ENCODE results near the gene ZNF638.

ZNF638 gene

GRCh38 chr2:71337776-71338175 is 6.2 kb downstream of the ZNF638 start:
- no peak for DNase-seq

GRCh38 chr2:71339685-71340084 is 8.1 kb downstream of the ZNF638 start:
- no peak for DNase-seq

GRCh38 chr2:71340176-71340575 is 8.6 kb downstream of the ZNF638 start:
- DNase-seq, result no peak

GRCh38 chr2:71341645-71342044 is 10.1 kb downstream of the ZNF638 start:
- DNase-seq, result no peak

GRCh38 chr2:71346065-71346464 is 14.5 kb downstream of the ZNF638 start:
- no peak for DNase-seq

- no peak for DNase-seq
Observed at GRCh38 chr2:71347517-71347916, 15.9 kb downstream of the ZNF638 start.

- DNase-seq, result no peak
Observed at GRCh38 chr2:71348302-71348701, 16.7 kb downstream of the ZNF638 start.

DNA sequence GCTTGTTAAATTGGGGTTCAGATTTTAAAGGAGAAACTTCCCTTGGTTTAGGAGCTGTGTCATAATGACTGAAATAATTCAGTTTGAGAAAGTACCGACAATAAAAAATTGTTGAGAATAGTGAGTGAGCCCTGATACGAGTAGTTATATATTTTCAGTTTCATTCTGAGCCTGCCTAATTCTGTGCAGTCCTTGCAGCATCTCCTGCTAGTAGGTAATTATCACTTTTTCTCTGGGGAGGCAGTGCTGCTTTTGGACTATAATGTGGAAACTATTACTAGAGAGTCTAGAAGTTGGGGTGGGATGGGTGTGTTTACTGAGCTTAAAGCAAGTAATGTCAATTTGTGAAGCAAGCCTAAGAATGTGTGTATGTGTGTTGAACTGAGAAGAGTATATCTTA is 21.7 kb downstream of the ZNF638 start:
- DNase-seq, result no peak

DNA sequence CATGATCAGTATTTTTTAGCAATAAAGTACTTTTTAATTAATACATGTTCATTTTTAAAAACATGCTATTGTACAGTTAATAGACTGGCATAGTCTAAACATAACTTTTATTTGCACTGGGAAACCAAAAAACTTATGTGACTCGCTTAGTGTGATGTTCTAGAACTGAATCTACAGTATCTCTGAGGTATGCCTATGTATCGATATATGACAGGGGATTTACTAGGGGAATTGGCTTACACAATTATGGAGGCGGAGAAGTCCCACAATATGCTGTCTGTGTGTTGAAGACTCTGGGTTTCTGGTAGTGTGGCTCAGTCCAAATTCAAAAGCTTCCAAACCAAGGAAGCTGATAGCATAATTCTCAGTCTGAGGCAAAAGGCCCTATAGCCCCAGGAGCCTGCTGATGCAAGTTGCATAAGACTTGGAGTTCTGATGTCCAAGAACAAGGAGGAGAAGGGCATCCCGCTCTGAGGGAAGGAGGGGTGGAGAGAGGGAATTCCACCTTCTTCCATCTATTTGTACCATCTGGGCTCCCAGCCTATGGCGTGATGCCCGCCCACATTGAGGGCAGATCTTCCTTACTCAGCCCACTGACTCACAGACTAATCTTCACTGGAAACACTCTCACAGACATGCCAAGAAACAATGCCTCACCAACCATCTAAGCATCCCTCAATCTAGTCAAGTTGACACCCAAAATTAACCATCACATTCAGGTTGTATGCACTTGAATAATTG is 27.5 kb downstream of the ZNF638 start:
- DNase-seq, result no peak

DNA sequence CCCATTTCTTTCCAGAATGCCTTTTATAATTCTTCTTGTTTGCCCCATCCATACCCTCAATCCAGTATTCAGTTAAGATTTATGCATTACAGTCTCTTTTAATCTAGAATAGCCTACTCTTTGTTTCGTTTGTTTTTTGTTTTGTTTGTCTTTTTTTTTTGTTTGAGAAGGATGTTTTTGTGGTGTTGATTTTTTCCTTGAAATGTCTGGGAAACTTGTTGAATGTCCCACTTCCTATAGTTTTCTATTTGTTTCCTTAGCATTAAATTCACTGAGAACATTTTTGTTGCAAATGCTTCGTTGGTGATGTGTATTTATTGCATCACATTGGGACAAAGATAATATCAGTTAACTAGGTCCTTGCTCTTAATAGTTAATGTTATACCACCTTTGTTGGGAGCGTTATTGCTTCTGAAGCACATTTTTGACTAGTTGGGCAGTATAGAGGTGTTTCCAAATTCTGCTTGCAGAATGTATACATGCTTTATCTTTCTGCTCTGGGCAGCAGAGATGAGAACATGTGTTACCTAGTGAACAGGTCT is 28.9 kb downstream of the ZNF638 start:
- no peak for DNase-seq

- no peak for DNase-seq
Observed at GRCh38 chr2:71361631-71362030, 30.0 kb downstream of the ZNF638 start.

- DNase-seq, result no peak
Observed at GRCh38 chr2:71362447-71362846, 30.9 kb downstream of the ZNF638 start.

DNA sequence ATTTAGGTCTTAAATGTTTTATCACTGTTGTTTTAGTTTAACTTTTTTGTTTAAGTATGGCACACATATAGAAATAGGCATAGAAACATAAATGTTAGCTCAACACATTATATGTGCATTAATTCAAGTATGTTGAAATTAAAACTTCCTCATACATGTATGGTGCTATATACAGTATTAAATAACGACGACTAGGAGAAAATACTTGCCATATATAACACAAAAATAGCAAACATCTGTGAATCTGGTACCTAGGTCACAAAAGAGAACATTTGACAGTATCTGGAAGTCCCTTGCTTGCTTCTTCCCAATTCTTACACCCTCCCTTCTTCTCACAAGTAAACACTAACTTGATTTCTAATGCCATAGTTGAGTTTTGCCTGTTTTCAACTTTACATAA is 38.4 kb downstream of the ZNF638 start:
- DNase-seq, result no peak

DNA sequence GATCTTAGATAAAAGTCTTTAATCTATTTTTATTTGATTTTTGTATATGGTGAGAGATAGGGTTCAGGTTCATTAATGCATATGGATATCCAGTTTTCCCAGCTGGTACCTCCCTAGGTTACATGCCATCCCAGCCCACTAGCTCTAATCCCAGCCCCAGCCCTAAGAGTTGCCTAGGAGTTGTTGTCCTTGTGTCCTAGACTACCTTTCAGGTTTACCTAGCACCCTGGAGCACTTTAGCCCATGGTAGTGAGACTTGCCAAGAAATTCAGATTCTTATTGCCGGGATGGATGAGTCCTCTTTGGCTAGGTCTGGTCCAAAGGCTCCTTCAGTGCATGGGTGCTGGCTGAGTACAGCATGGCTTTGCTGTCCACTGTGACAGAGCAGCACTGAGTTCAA is 40.5 kb downstream of the ZNF638 start:
- DNase-seq, result no peak

- no peak for DNase-seq
Observed at GRCh38 chr2:71379086-71379485, 47.5 kb downstream of the ZNF638 start.

DNA sequence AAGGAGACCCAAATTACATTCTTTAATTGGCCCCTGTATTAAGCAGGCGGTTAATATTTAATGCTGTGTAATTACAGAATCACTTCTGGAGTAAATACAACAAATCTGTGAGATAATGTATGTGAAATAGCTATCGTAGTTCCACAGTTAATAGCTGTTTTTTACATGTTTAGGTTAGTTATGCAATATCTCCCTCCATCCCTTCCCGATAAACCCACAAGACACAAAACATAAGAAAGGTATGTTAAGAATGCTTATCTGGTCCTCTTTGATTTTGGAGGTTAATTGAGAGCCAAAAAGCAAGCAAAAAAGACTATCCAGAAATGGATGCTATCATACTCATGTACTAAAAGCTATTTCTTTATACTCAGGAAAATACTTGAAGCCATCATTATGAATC is 49.1 kb downstream of the ZNF638 start:
- no peak for DNase-seq

- DNase-seq, result no peak
Observed at GRCh38 chr2:71385012-71385411, 53.4 kb downstream of the ZNF638 start.

DNA sequence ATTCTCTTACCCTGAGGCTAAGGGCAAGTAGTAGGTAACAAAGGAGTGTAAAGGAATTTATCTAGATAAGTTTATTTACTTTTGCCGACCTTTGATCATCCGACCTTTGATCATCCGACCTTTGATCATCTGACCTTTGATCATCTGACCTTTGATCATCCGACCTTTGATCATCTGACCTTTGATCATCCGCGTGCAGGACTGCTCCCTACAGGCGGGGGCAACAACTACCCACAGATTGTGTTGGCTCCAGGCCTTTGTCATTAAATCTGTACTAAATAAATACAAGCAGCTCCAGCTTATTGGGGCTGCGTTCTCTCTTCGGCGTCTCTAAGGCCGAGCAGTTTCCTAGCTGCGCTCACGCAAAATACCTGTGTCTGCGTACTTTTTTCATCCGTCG is 56.6 kb downstream of the ZNF638 start:
- no peak for DNase-seq

- no peak for DNase-seq
Observed at GRCh38 chr2:71389384-71390072, 57.9 kb downstream of the ZNF638 start.

DNA sequence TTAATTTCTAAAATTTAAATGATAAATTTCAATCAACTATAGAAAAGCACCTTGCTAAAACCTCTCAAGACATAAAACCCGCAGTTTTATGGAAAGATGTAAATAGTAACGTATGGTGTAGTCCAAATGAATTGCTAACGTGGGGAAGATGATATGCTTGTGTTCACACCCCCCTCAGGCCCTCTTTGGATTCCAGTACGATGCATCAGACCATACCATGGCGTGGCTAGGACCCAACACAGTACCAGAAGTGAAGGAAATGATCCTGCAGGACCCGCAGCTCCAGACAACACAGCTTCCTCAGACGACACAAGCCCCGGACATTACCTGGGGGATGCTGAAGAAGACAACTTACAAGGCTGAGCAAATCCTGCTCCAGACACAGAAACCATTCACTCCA is 61.6 kb downstream of the ZNF638 start:
- DNase-seq, result no peak

DNA sequence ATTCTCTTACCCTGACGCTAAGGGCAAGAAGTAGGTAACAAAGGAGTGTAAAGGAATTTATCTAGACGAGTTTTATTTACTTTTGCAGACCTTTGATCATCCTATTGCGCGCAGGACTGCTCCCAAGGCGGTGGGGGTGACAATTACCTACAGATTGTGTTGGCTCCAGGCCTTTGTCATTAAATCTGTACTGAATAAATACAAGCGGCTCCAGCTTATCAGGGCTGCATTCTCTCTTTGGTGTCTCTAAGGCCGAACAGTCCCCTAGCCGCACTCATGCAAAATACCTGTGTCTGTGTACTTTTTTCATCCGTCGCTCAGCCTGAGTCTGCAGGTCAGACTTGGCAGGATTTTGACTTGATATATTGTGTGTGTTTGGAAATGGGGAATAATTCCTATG is 63.9 kb downstream of the ZNF638 start:
- no peak for DNase-seq

DNA sequence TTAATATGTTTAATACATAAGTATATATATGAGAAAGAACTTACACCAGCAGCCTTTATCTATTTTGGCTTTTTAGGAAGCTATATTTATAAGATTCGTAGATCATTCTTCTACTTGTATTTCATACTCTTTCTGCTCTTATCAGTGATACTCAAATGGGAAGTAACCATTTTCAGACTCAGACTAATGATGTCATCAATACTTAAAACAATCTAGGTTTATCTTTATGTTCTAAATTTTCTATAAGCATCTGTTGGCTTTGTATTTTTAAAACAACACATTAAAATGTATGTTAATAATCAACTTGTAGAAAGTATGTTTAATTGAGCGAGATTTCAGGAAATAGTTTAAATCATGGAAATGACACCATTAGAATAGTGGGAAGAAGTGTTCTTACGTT is 70.8 kb downstream of the ZNF638 start:
- DNase-seq, result no peak

DNA sequence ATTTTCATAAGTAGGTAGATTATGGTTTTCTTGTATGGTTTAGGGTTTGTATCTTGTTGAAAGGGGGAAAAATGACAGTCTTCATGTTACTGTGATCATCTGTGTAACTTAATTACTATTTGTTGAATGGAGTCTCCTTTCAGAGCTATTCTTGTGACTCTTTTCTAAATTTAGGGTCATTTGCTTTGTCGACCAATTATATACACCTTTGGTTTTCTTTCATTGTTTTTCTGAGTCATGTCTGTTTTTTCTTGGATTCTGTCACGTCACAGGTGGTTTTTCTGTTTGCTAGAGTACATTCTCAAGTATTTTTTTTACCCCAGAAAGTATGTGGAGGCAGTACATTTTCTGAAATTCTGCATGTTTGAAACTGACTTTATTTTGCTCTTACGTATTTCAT is 78.0 kb downstream of the ZNF638 start:
- DNase-seq, result no peak

DNA sequence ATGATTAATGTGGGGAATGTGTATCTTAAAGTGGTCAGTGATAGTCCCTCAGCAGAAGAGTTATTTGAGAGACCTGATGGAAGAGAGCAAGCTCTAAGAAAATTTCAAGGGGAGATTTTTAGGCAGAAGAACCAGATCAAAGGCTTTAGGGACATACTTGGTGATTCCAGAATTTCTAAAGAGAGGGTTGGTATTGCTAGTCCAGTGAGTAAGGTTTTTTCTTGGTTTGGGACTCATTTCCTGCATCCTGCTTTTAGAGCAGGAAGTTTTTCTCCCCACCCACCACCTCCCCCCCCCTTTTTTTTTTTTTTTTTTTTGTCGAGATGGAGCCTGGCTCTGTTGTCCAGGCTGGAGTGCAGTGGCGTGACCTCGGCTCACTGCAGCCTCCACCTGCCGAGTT is 79.1 kb downstream of the ZNF638 start:
- no peak for DNase-seq

GRCh38 chr2:71416866-71417265 is 85.3 kb downstream of the ZNF638 start:
- peak; percentile 44 for DNase-seq
